ENCODE data around the gene THAP10. TPM values are rescaled to one million over a fixed set of nuclear protein-coding genes. Genes with fewer than 3 reads are reported as not detected.
A peak's percentile ranks its signal among the peaks of the same experiment; 100 is the strongest.
"Not testable (repeated sequence)": the region's sequence is repeated elsewhere in the genome, so short reads cannot be mapped to it uniquely, and the experiment has no call there.

THAP10 gene
- polyA plus RNA-seq, 2 donors = 0.69 to 1.1 TPM

- Histone ChIP-seq H3K27ac (ENCODE audit: low read depth in 2 of 2, low read length in 1 of 2) (peak overlapping the region in 1 of 2 donors; percentile 56), H3K27me3 (ENCODE audit: control insufficient read depth in 1 of 2, insufficient read depth in 2 of 2, low read length in 2 of 2) (no peaks in the 10 kb centered on the region), H3K4me3 (ENCODE audit: low read depth in 1 of 2, low read length in 2 of 2) (no peak overlapping the region), H3K9me3 (ENCODE audit: control insufficient read depth in 2 of 2, insufficient read depth in 1 of 2, low read depth in 1 of 2, low read length in 1 of 2) (no peaks in the 10 kb centered on the region), H3K36me3 (ENCODE audit: control insufficient read depth in 2 of 2, insufficient read depth in 2 of 2, low read length in 1 of 2) (no peaks in the 10 kb centered on the region), H3K4me1 (ENCODE audit: control insufficient read depth in 2 of 2, insufficient read depth in 2 of 2, low read length in 1 of 2) (no peaks in the 10 kb centered on the region)
- 53 to 63% methylated on average over 6 of the region's 6 CpGs for WGBS, 2 donors
Measured at GRCh38 chr15:70867911-70868467, 24.2 kb downstream of the THAP10 start.

- no peaks in the 10 kb centered on the region for H3K4me1 ChIP-seq (ENCODE audit: control insufficient read depth in 2 of 2, insufficient read depth in 2 of 2, low read length in 1 of 2)
- 87 to 88% methylated on average over 5 of the region's 5 CpGs for WGBS, 2 donors
- H3K9me3 ChIP-seq (ENCODE audit: control insufficient read depth in 2 of 2, insufficient read depth in 1 of 2, low read depth in 1 of 2, low read length in 1 of 2) = no peaks in the 10 kb centered on the region
- H3K36me3 ChIP-seq (ENCODE audit: control insufficient read depth in 2 of 2, insufficient read depth in 2 of 2, low read length in 1 of 2) = no peaks in the 10 kb centered on the region
- H3K27me3 ChIP-seq (ENCODE audit: control insufficient read depth in 1 of 2, insufficient read depth in 2 of 2, low read length in 2 of 2) = no peaks in the 10 kb centered on the region
- peak overlapping the region; percentile 40 to 42 for H3K27ac ChIP-seq (ENCODE audit: low read depth in 2 of 2, low read length in 1 of 2)
- no peak overlapping the region for H3K4me3 ChIP-seq (ENCODE audit: low read depth in 1 of 2, low read length in 2 of 2)
Measured at GRCh38 chr15:70866982-70867641, 25.1 kb downstream of the THAP10 start.

DNA sequence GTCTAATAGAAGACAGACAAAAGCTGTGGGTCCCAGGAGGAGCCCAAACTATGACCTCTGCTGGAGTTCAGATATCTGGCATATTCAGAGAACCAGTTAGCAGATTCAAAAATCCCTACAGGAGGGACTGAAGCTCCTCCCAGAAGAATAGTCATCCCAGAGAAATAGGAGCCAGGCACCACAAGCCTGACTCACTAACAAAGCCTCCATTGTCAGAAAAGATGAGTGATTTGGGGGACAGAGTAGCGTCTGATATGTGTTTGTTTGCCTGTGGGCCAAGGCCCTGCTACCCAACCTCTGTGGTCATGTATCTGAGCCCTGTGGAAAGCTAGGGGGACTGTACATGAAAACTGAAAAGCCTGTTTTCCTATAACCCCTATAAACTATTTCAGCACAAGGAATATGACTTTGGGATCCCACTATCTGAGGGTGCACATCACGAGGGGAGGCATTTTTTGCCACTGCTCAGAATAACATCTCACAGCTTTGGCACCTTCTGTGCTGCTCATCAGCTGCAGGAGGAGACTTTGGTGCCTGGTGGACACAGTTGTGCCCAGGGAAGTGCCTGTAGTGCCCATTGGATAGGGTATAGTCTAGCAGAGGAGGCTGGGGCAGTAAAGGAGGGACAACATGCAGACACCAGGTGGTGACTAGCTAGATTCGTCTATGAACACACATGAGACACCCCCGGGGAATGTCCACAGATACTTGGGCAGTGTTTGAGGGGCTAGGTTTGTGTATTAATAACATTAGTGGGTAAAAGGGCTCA, 28.6 kb downstream of the THAP10 start:
- WGBS, 2 donors = 62 to 68% methylated on average over 4 of the region's 4 CpGs

DNA sequence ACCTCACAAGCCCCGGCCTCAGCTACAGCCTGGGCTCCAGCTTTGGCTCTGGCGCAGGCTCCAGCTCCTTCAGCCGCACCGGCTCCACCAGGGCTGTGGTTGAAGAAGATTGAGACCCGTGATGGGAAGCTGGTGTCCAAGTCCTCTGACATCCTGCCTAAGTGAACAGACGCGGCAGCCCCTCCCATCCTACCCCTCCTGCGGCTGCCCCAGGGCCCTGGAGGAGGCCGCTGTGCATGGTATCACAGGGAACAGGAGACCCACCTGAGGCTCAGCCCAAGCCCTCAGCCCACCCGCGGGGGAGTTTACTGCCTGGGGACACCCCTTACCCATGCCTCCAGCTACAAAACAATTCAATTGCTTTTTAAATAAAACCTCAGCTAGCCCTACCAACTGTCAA, 32.2 kb downstream of the THAP10 start:
- Histone ChIP-seq H3K9me3 (ENCODE audit: control insufficient read depth in 2 of 2, insufficient read depth in 1 of 2, low read depth in 1 of 2, low read length in 1 of 2) (no peaks in the 10 kb centered on the region), H3K4me3 (ENCODE audit: low read depth in 1 of 2, low read length in 2 of 2) (no peak overlapping the region), H3K27ac (ENCODE audit: low read depth in 2 of 2, low read length in 1 of 2) (no peak overlapping the region), H3K36me3 (ENCODE audit: control insufficient read depth in 2 of 2, insufficient read depth in 2 of 2, low read length in 1 of 2) (no peaks in the 10 kb centered on the region), H3K4me1 (ENCODE audit: control insufficient read depth in 2 of 2, insufficient read depth in 2 of 2, low read length in 1 of 2) (no peaks in the 10 kb centered on the region), H3K27me3 (ENCODE audit: control insufficient read depth in 1 of 2, insufficient read depth in 2 of 2, low read length in 2 of 2) (no peaks in the 10 kb centered on the region)
- WGBS, 2 donors = 83 to 89% methylated on average over 11 of the region's 11 CpGs

More for the DNA sequence above, 28.6 kb downstream of the THAP10 start:
- no peaks in the 10 kb centered on the region for H3K9me3 ChIP-seq (ENCODE audit: control insufficient read depth in 2 of 2, insufficient read depth in 1 of 2, low read depth in 1 of 2, low read length in 1 of 2)
- no peak overlapping the region for H3K4me3 ChIP-seq (ENCODE audit: low read depth in 1 of 2, low read length in 2 of 2)
- no peaks in the 10 kb centered on the region for H3K4me1 ChIP-seq (ENCODE audit: control insufficient read depth in 2 of 2, insufficient read depth in 2 of 2, low read length in 1 of 2)
- H3K27ac ChIP-seq (ENCODE audit: low read depth in 2 of 2, low read length in 1 of 2) = no peak overlapping the region
- no peaks in the 10 kb centered on the region for H3K27me3 ChIP-seq (ENCODE audit: control insufficient read depth in 1 of 2, insufficient read depth in 2 of 2, low read length in 2 of 2)
- H3K36me3 ChIP-seq (ENCODE audit: control insufficient read depth in 2 of 2, insufficient read depth in 2 of 2, low read length in 1 of 2) = no peaks in the 10 kb centered on the region

- Histone ChIP-seq H3K4me3 (ENCODE audit: low read depth in 1 of 2, low read length in 2 of 2) (no peak overlapping the region), H3K27ac (ENCODE audit: low read depth in 2 of 2, low read length in 1 of 2) (no peak overlapping the region), H3K27me3 (ENCODE audit: control insufficient read depth in 1 of 2, insufficient read depth in 2 of 2, low read length in 2 of 2) (no peaks in the 10 kb centered on the region), H3K36me3 (ENCODE audit: control insufficient read depth in 2 of 2, insufficient read depth in 2 of 2, low read length in 1 of 2) (no peaks in the 10 kb centered on the region), H3K9me3 (ENCODE audit: control insufficient read depth in 2 of 2, insufficient read depth in 1 of 2, low read depth in 1 of 2, low read length in 1 of 2) (no peaks in the 10 kb centered on the region), H3K4me1 (ENCODE audit: control insufficient read depth in 2 of 2, insufficient read depth in 2 of 2, low read length in 1 of 2) (no peaks in the 10 kb centered on the region)
- WGBS, 2 donors = 88 to 90% methylated on average over 14 of the region's 14 CpGs
Measured at GRCh38 chr15:70859322-70859908, 32.8 kb downstream of the THAP10 start.

GRCh38 chr15:70858614-70859321, 33.5 kb downstream of the THAP10 start:
- not testable (repeated sequence) for H3K4me1 ChIP-seq (ENCODE audit: control insufficient read depth in 2 of 2, insufficient read depth in 2 of 2, low read length in 1 of 2); H3K27me3 ChIP-seq (ENCODE audit: control insufficient read depth in 1 of 2, insufficient read depth in 2 of 2, low read length in 2 of 2); H3K36me3 ChIP-seq (ENCODE audit: control insufficient read depth in 2 of 2, insufficient read depth in 2 of 2, low read length in 1 of 2); H3K27ac ChIP-seq (ENCODE audit: low read depth in 2 of 2, low read length in 1 of 2); H3K9me3 ChIP-seq (ENCODE audit: control insufficient read depth in 2 of 2, insufficient read depth in 1 of 2, low read depth in 1 of 2, low read length in 1 of 2); H3K4me3 ChIP-seq (ENCODE audit: low read depth in 1 of 2, low read length in 2 of 2)
- WGBS, 2 donors = 90 to 91% methylated on average over 9 of the region's 9 CpGs

- Histone ChIP-seq H3K27ac (ENCODE audit: low read depth in 2 of 2, low read length in 1 of 2) (no peak overlapping the region), H3K27me3 (ENCODE audit: control insufficient read depth in 1 of 2, insufficient read depth in 2 of 2, low read length in 2 of 2) (peaks cover 0 to 3% of the 10 kb centered on the region in 2 donors), H3K4me1 (ENCODE audit: control insufficient read depth in 2 of 2, insufficient read depth in 2 of 2, low read length in 1 of 2) (no peaks in the 10 kb centered on the region), H3K36me3 (ENCODE audit: control insufficient read depth in 2 of 2, insufficient read depth in 2 of 2, low read length in 1 of 2) (no peaks in the 10 kb centered on the region), H3K4me3 (ENCODE audit: low read depth in 1 of 2, low read length in 2 of 2) (no peak overlapping the region), H3K9me3 (ENCODE audit: control insufficient read depth in 2 of 2, insufficient read depth in 1 of 2, low read depth in 1 of 2, low read length in 1 of 2) (no peaks in the 10 kb centered on the region)
- 79 to 83% methylated on average over 3 of the region's 3 CpGs for WGBS, 2 donors
Measured at GRCh38 chr15:70857562-70858285, 34.5 kb downstream of the THAP10 start.

DNA sequence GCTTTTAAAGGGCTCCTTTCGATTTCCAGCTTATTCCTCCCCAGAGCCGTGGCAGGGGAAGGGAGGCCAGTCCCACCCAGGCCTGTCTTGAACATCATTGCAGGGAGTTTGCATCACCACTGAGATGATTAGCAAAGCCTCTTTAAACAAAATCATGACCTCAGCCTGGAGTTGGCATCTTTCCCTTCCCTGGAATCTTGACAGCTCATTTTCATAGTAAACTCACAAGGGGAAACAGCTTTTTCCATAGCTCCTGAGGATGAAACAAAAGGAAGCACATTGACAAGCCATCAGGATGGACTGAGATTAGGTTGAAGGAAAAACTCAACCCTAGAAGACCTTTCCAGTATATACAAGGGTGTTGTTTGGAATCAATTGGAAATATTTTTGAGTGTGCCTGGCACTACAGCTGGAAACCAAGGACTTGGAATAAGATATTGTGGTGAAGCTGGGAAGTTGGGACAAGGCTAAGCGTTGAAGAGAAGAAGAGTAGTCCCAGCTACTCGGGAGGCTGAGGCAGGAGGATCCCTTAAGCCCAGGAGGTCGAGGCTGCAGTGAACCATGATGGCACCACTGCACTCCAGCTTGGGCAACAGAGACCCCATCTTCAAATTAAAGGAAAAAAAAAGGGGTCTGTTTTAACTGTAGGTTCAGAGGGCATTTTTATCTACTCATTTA, 35.2 kb downstream of the THAP10 start:
- H3K27me3 ChIP-seq (ENCODE audit: control insufficient read depth in 1 of 2, insufficient read depth in 2 of 2, low read length in 2 of 2) = peaks cover 0 to 3% of the 10 kb centered on the region in 2 donors
- no peak overlapping the region for H3K4me3 ChIP-seq (ENCODE audit: low read depth in 1 of 2, low read length in 2 of 2)
- H3K9me3 ChIP-seq (ENCODE audit: control insufficient read depth in 2 of 2, insufficient read depth in 1 of 2, low read depth in 1 of 2, low read length in 1 of 2) = no peaks in the 10 kb centered on the region
- H3K27ac ChIP-seq (ENCODE audit: low read depth in 2 of 2, low read length in 1 of 2) = peak overlapping the region in 1 of 2 donors; percentile 63
- 61 to 69% methylated on average over 5 of the region's 5 CpGs for WGBS, 2 donors
- H3K4me1 ChIP-seq (ENCODE audit: control insufficient read depth in 2 of 2, insufficient read depth in 2 of 2, low read length in 1 of 2) = no peaks in the 10 kb centered on the region
- no peaks in the 10 kb centered on the region for H3K36me3 ChIP-seq (ENCODE audit: control insufficient read depth in 2 of 2, insufficient read depth in 2 of 2, low read length in 1 of 2)

All from esophagus (tissue), 2 donors.